Aorta (tissue), 5 donors: Measurements from ENCODE around the gene ZNF136. TPM values are rescaled to one million over a fixed set of nuclear protein-coding genes. Genes with fewer than 3 reads are reported as not detected.

ENCODE experiments used
- ATAC-seq: fragments of 200-7000 bp; cut with Tn5 transposase; one replicate; pipeline ENCODE4 v1.9.1; 2022; ENCODE audit warnings: moderate library complexity; ENCODE audit not compliant: low FRiP score
- DNase-seq, 2 donors: peaks; one replicate each; pipeline ENCODE4 v3.0.0-alpha.2; 2020
- H3K27ac ChIP-seq, 2 donors: one replicate each; pipeline ENCODE4 v1.5.1; 2013; ENCODE audit warnings: low read length in 2 of 2, mild to moderate bottlenecking in 2 of 2, moderate library complexity in 2 of 2, control low read depth in 1 of 2, inconsistent platforms in 1 of 2, low read depth in 1 of 2
- H3K27me3 ChIP-seq, 2 donors: one replicate each; pipeline ENCODE4 v1.6.1; 2013; ENCODE audit warnings: control low read depth in 1 of 2, low read length in 1 of 2, mild to moderate bottlenecking in 1 of 2, moderate library complexity in 1 of 2; ENCODE audit not compliant: insufficient read depth in 2 of 2, control insufficient read depth in 1 of 2
- H3K36me3 ChIP-seq, 2 donors: one replicate each; pipeline ENCODE4 v1.6.1; 2013; ENCODE audit warnings: control low read depth in 1 of 2, low read length in 1 of 2, mild to moderate bottlenecking in 1 of 2; ENCODE audit not compliant: insufficient read depth in 2 of 2, control insufficient read depth in 1 of 2
- H3K4me1 ChIP-seq, 2 donors: one replicate each; pipeline ENCODE4 v1.6.1; 2013; ENCODE audit warnings: low read length in 2 of 2, control low read depth in 1 of 2, mild to moderate bottlenecking in 1 of 2, moderate library complexity in 1 of 2; ENCODE audit not compliant: insufficient read depth in 2 of 2, control insufficient read depth in 1 of 2
- H3K4me3 ChIP-seq, 2 donors: one replicate each; pipeline ENCODE4 v1.5.1; 2013; ENCODE audit warnings: low read length in 2 of 2, control low read depth in 1 of 2, mild to moderate bottlenecking in 1 of 2
- H3K9me3 ChIP-seq: one replicate; pipeline ENCODE4 v1.6.1; 2013; ENCODE audit warnings: mild to moderate bottlenecking, low read length; ENCODE audit not compliant: control insufficient read depth
- WGBS, 2 donors: extraction: QIAGEN DNeasy Blood & Tissue Kit; methylation state at CpG; one replicate each; pipeline ENCODE4 v1.1.7; 2013; 5-methylcytosine and 5-hydroxymethylcytosine counted together
- intact Hi-C, 2 donors: fragments of 100-400 bp; cut with DNase I; formaldehyde crosslinking; loops; one replicate each; pipeline versions ENCODE4 v1.14.2 to v1.15.0; 2022
- long read RNA-seq, 2 donors: library from polyadenylated mRNA; unstranded; transcript quantifications; one replicate each; pipeline ENCODE4 v2.0.0, GENCODE V29; 2020 to 2021
- polyA plus RNA-seq, 2 donors: library from polyadenylated mRNA; stranded (reverse); fragments of 200-250 nt; gene quantifications; one replicate each; pipeline ENCODE4 v1.2.3, GENCODE V29; 2013
- total RNA-seq, 2 donors: library from RNA; stranded (reverse); fragmentation: NEBNext Ultra II Directional; extraction: Animal tissue kit (Norgen Biotek cat#: 25700); gene quantifications; one replicate each; pipeline ENCODE4 v1.2.1, GENCODE V29; 2021
- donor health status: healthy with polysubstance abuse.
- donor health status: Bipolar disorder and iron deficiency.
- donor health status: DM: no; HTN: no; CAD: no.
- donor health status: DM: no; HTN: no; CAD: no.
- donor health status: DM: yes; HTN: yes; CAD: no.

ZNF136 gene
- total RNA-seq (10 to 100 TPM; 11.4 to 14.1 TPM), polyA plus RNA-seq (1 to 10 TPM; 3.3 to 4.6 TPM)
- long read RNA-seq, donor 1, transcript ZNF136-201 (4 exons, 3,643 nt): major isoform, 17 of 21 reads
- long read RNA-seq, donor 1, partial matches to known transcripts: 0 of 21 reads
- long read RNA-seq, donor 1, other reads (novel, unspliced or antisense): 1 of 21 reads
- long read RNA-seq, donor 2, partial matches to known transcripts: 0 of 9 reads
- long read RNA-seq, donor 2, other reads (novel, unspliced or antisense): 5 of 9 reads

DNA sequence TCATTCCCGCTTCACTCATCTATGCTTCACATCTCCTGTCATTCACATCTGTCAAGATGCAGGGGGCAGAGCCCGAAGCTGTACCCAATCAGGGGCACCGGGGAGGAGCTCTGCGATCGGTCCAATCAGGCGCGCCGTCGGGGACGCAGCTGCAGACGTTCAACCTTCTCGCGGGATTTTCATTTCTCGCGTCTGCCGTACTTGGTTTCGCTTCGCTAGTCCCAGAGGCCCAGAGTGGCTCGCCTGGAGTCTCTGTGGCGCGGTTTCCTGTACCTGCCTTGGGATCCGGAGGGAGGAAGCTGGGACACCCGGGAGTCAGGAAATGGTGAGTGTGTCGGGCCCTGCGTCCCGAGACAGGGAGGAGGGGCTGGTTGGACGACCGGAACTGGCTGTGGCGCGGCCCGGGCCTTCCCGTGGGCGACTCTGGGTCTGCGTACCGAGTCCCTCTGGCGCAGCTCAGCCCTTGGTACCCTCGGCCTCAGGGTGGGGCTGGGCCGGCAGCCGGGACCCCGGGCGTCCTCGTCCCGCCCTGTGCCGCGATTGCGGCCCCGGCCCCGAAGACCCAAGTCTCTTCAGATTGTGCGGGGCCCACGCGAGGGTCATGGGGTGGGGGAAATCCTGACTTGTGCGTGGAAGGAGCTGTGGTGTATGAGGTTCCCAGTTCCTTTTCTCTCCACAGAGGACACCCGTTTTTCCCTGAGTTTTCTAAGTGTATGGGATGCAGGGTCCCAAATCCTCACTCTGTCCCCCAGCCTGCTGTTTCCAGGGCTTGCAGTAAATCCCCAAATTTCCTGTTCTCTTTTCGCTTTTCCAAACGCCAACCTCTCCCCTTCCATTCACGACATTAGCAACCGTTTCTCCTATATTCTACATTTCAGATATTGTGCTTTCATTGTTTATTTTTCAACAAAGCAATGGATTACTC lies at the start of gene ZNF136:
Gene ZNF136, plus strand, starts transcription at position 215 of the 925 bp plus-strand sequence. Its CDS starts 108 bp downstream, at position 323.
- peak within 1 kb of the TSS; percentile 57 to 86 for H3K27ac ChIP-seq
- H3K9me3 ChIP-seq: no peaks in the 10 kb centered on the region
- peak within 1 kb of the TSS; percentile 52 to 81 for H3K4me3 ChIP-seq
- H3K4me1 ChIP-seq: peaks cover 0 to 11% of the 10 kb centered on the region in 2 donors
- H3K27me3 ChIP-seq: no peaks in the 10 kb centered on the region
- WGBS, 2 donors: 0% methylated on average over 56 to 57 of the region's 57 CpGs
- ATAC-seq (peak; percentile 99), DNase-seq (peak; percentile 98)
- intact Hi-C loops: no loop called here
- H3K36me3 ChIP-seq: no peaks in the 10 kb centered on the region

DNA sequence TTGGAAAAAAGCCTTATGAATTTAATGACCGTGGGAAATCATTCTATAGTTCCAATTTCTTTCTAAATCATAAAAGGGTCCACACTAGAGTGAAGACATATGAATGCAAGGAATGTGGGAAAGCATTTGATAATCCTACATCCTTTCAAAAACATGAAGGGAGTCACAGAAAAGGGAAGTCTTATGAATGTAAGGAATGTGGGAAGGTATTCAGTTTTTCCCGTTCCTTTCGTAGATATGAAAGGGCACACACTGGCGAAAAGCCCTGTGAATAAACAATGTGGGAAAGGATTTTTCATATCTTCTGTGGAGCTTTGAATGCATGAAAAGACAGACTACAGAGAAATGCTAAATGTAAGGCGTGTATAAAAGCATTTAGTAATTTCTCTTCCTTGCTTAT lies 49.8 kb upstream of the ZNF136 start:
- Histone ChIP-seq H3K36me3 (peaks cover 0 to 14% of the 10 kb centered on the region in 2 donors), H3K27ac (no peak overlapping the region), H3K9me3 (peaks cover 7% of the 10 kb centered on the region), H3K4me3 (no peak overlapping the region), H3K27me3 (no peaks in the 10 kb centered on the region), H3K4me1 (no peaks in the 10 kb centered on the region)
- ATAC-seq (no peak), DNase-seq (no peak)
- WGBS, 2 donors: 41 to 46% methylated on average over 5 of the region's 5 CpGs
- intact Hi-C loops: no loop called here

DNA sequence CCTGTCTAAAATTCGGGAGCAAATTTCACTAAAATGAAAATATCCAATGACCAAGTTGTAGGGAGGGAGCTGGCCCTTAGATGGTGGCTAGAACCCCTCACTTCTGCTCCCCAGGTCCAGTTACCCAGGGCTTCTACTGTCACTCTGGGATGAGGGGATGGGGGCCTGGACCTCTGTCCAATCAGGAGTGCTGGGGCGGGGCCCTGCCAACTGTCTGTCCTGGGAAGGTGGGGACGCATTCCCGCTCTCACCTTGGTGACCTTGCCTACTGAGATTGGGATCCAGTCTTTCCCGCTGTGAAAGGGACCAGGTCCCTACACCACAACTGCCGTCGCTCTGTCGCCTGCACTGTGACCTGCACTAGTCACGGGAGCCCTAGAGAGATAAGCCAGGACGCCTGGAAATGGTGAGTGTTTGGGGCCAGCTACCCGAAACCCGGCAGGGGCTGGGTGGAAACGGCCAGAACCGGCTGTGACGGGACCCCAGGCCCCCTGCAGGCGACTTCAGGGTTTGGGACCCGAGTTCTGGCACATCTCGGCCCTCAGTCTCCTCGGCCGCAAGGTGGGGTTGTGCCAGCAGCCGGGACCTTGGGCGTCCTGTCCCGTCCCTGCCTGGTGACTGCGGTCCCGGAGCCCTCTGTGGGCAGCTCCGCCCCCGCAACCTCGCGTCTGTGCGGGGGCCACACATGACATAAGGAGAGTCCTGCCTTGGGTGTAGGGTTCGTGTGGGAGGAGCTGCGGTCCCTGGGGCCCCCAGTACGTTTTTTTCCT lies 45.5 kb upstream of the ZNF136 start:
- DNase-seq (no peak), ATAC-seq (no peak)
- H3K4me1 ChIP-seq: no peaks in the 10 kb centered on the region
- peaks cover 4% of the 10 kb centered on the region for H3K9me3 ChIP-seq
- H3K27me3 ChIP-seq: no peaks in the 10 kb centered on the region
- no peak overlapping the region for H3K27ac ChIP-seq
- no peak overlapping the region for H3K4me3 ChIP-seq
- intact Hi-C loops: no loop called here
- WGBS, 2 donors: 73 to 82% methylated on average over 33 of the region's 33 CpGs
- H3K36me3 ChIP-seq: no peaks in the 10 kb centered on the region

GRCh38 chr19:12126707-12127106 lies 36.2 kb upstream of the ZNF136 start:
- Histone ChIP-seq H3K9me3 (peaks cover 2% of the 10 kb centered on the region), H3K27ac (no peak overlapping the region), H3K4me3 (no peak overlapping the region), H3K4me1 (no peaks in the 10 kb centered on the region), H3K27me3 (no peaks in the 10 kb centered on the region), H3K36me3 (no peaks in the 10 kb centered on the region)
- DNase-seq (no peak), ATAC-seq (no peak)
- WGBS, 2 donors: 29 to 34% methylated on average over 2 of the region's 2 CpGs
- intact Hi-C loops: no loop called here

- Histone ChIP-seq H3K27ac (no peak overlapping the region), H3K27me3 (no peaks in the 10 kb centered on the region), H3K36me3 (peaks cover 10 to 14% of the 10 kb centered on the region in 2 donors), H3K4me1 (no peaks in the 10 kb centered on the region), H3K9me3 (peaks cover 8% of the 10 kb centered on the region), H3K4me3 (no peak overlapping the region)
- no peak for ATAC-seq
- WGBS, 2 donors: 96 to 98% methylated on average over 3 of the region's 3 CpGs
- intact Hi-C loops: no loop called here
- DNase-seq: no peak
Measured at GRCh38 chr19:12133069-12133468, 29.8 kb upstream of the ZNF136 start.

GRCh38 chr19:12137221-12137940 lies 25.5 kb upstream of the ZNF136 start:
- H3K4me3 ChIP-seq: no peak overlapping the region
- DNase-seq (no peak), ATAC-seq (no peak)
- no peaks in the 10 kb centered on the region for H3K27me3 ChIP-seq
- H3K36me3 ChIP-seq: peaks cover 7 to 15% of the 10 kb centered on the region in 2 donors
- H3K9me3 ChIP-seq: peaks cover 2% of the 10 kb centered on the region
- H3K4me1 ChIP-seq: no peaks in the 10 kb centered on the region
- no peak overlapping the region for H3K27ac ChIP-seq
- intact Hi-C loops: no loop called here
- WGBS, 2 donors: 82 to 83% methylated on average over 7 of the region's 7 CpGs

DNA sequence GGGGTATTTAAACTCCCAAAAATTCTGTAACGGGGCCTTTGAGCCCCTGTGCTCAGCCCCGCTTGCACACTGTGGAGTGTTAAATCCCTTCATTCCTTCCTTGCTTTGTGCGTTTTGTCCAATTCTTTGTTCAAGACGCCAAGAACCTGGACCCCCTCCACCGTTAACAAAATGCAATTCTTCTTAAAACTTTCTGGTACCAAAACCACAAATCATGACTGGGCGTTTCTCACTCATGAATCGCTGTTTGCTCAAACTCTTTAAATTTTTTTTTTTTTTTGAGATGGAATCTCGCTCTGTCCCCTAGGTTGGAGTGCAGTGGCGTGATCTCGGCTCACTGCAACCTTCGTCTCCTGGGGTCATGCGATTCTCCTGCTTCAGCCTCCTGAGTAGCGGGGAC lies 23.6 kb upstream of the ZNF136 start:
- ATAC-seq: no peak
- 18 to 22% methylated on average over 13 of the region's 13 CpGs for WGBS, 2 donors
- Histone ChIP-seq H3K36me3 (peaks cover 0 to 5% of the 10 kb centered on the region in 2 donors), H3K4me1 (no peaks in the 10 kb centered on the region), H3K27me3 (no peaks in the 10 kb centered on the region), H3K4me3 (peak overlapping the region; percentile 55 to 91), H3K9me3 (no peaks in the 10 kb centered on the region), H3K27ac (no peak overlapping the region)
- intact Hi-C loops: no loop called here
- DNase-seq: no peak
